T-helper 17 cell (primary cell): ENCODE results near the gene CABYR. TPM values are rescaled to one million over a fixed set of nuclear protein-coding genes. Genes with fewer than 3 reads are reported as not detected.

Source experiments
- ATAC-seq: fragments of 150-1000 bp; cut with Tn5 transposase; 2 replicates; pipeline ENCODE4 v1.10.0; 2021; ENCODE audit warnings: mild to moderate bottlenecking, moderate library complexity
- DNase-seq, 3 donors: peaks; one replicate each; pipeline versions ENCODE4 v3.0.0 to v3.0.0-alpha.2; 2020 to 2021
- H3K9me3 ChIP-seq: one replicate; pipeline ENCODE4 v1.7.0; 2013; ENCODE audit warnings: low read length, mild to moderate bottlenecking; ENCODE audit not compliant: control insufficient read depth, poor library complexity, severe bottlenecking
- H3K27ac Mint-ChIP-seq: one replicate; pipeline ENCODE4 v1.8.0; 2022; ENCODE audit warnings: mild to moderate bottlenecking, moderate library complexity, mixed read lengths
- H3K27me3 Mint-ChIP-seq: one replicate; pipeline ENCODE4 v1.8.0; 2022; ENCODE audit warnings: mixed read lengths
- H3K36me3 Mint-ChIP-seq: one replicate; pipeline ENCODE4 v1.8.0; 2022; ENCODE audit warnings: low read depth, mixed read lengths
- H3K4me1 Mint-ChIP-seq: one replicate; pipeline ENCODE4 v1.8.0; 2022; ENCODE audit warnings: mild to moderate bottlenecking, mixed read lengths
- H3K4me3 Mint-ChIP-seq: one replicate; pipeline ENCODE4 v1.8.0; 2022; ENCODE audit warnings: mild to moderate bottlenecking, moderate library complexity, mixed read lengths
- total RNA-seq, 4 donors: library from RNA in 2 of 4; stranded (reverse) in 2 of 4; gene quantifications; one replicate each; pipeline ENCODE4 v1.2.3 and lab custom pipeline; 2022 to 2026

The CABYR gene
- total RNA-seq, 2 donors from 2014 or later = 2.4 to 2.6 TPM

- Mint-ChIP-seq H3K27ac (no peak overlapping the region), H3K36me3 (no peaks in the 10 kb centered on the region), H3K4me3 (no peak overlapping the region), H3K4me1 (no peaks in the 10 kb centered on the region), H3K27me3 (no peaks in the 10 kb centered on the region)
- no peak for DNase-seq
- H3K9me3 ChIP-seq = no peaks in the 10 kb centered on the region
- ATAC-seq = no peak
Observed at GRCh38 chr18:24204904-24205303, 66.0 kb downstream of the CABYR start.

DNA sequence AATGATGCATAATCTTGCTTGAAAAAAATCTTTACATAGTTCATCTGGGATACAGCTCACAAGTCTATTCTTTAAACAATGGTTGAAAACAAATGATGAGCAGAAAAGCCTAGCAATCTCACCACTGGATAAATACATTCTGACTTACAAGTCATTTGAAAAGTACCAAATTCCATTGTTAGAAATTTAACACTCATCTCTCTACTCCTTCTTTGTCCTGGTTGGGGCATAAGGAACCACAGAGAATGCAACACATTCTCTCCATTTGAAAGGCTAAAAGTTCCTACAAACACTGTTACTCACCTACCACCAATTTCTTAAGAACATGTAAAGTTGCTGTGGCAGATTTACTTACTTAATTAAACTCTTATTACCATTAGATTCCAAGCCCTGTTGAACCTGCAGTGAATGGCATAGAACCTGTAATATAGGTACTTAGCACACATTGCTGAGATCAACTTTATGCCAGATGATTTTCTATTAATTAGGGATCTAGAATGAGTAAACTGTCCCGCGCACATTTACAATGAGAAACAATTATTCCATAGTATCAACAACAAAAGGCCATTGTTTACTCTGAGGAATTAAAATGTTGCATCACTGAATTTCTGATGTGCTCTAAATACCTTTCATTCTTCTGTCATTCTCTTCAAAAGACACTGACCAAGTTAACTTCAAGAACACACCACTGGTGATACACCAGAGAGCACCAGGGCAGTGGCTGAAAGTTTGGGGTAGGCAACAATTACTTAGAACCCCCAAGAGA, 69.6 kb downstream of the CABYR start:
- no peaks in the 10 kb centered on the region for H3K4me1 Mint-ChIP-seq
- ATAC-seq (no peak), DNase-seq (no peak)
- H3K4me3 Mint-ChIP-seq = no peak overlapping the region
- H3K27ac Mint-ChIP-seq = no peak overlapping the region
- no peaks in the 10 kb centered on the region for H3K36me3 Mint-ChIP-seq
- no peaks in the 10 kb centered on the region for H3K27me3 Mint-ChIP-seq
- H3K9me3 ChIP-seq = no peaks in the 10 kb centered on the region

GRCh38 chr18:24209558-24209957, 70.7 kb downstream of the CABYR start:
- Mint-ChIP-seq H3K27ac (no peak overlapping the region), H3K36me3 (no peaks in the 10 kb centered on the region), H3K4me1 (no peaks in the 10 kb centered on the region), H3K27me3 (no peaks in the 10 kb centered on the region), H3K4me3 (no peak overlapping the region)
- no peak for DNase-seq
- ATAC-seq = no peak
- H3K9me3 ChIP-seq = no peaks in the 10 kb centered on the region

Other genes starting within 250 kb of the CABYR start
- 100 to 1,000 TPM; 187 to 226 TPM for gene TTC39C, start 124.3 kb upstream of the CABYR start, total RNA-seq